Measurements from ENCODE around the gene KRTAP9-6.
"Not testable (repeated sequence)": the region's sequence is repeated elsewhere in the genome, so short reads cannot be mapped to it uniquely, and the experiment has no call there.

DNA sequence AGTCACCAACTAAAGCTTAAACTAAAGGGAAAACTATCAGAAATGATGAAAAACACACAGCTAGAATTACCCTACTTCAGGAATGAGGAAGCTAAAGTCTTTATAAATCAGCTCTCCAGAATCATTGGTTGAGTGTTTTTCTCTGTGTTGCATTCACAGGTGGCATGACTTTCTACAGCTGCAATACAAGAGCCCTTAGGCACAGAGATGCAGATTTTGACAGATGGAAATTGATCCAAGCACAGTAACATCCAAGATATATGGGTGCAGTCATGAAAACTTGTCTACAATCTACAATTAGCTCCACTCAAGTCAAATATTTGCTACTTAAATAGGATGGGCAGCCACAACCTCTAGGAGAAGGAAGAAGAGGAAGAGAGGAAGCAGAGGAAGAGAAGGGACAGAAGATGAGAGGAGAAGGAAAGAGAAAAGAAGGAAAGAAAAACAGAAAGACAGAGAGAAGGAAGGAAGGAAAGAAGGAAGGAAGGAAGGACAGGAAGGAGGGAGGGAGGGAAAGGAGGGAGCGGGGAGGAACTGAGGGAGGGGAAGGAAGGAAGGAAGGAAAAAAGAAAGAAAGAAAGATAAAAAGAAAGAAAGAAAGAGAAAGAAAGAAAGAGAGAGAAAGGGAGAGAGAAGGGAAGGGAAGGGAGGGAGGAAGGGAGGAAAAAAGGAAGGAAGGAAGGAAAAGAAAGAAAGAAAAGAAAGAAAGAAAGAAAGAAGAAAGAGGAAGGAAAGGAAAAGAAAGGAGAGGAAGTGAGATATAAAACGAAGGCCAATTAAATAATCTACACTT, 18.0 kb upstream of the KRTAP9-6 start:
- TF ChIP-seq, protein P1, sequence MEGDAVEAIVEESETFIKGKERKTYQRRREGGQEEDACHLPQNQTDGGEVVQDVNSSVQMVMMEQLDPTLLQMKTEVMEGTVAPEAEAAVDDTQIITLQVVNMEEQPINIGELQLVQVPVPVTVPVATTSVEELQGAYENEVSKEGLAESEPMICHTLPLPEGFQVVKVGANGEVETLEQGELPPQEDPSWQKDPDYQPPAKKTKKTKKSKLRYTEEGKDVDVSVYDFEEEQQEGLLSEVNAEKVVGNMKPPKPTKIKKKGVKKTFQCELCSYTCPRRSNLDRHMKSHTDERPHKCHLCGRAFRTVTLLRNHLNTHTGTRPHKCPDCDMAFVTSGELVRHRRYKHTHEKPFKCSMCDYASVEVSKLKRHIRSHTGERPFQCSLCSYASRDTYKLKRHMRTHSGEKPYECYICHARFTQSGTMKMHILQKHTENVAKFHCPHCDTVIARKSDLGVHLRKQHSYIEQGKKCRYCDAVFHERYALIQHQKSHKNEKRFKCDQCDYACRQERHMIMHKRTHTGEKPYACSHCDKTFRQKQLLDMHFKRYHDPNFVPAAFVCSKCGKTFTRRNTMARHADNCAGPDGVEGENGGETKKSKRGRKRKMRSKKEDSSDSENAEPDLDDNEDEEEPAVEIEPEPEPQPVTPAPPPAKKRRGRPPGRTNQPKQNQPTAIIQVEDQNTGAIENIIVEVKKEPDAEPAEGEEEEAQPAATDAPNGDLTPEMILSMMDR (IDR thresholded peaks at IDR 0.05), result not testable (repeated sequence)
- not testable (repeated sequence) for TF ChIP-seq HDAC2, SMC3 (IDR thresholded peaks at IDR 0.05)
